Trophoblast cell (in vitro differentiated cells and primary cell): ENCODE data around the gene VSTM4.

Experiments used
- DNase-seq, 2 donors: peaks; one replicate each; pipeline ENCODE4 v3.0.0-alpha.2; 2016
- H2AFZ ChIP-seq: 2 replicates; pipeline ENCODE4 v1.6.1; 2013; ENCODE audit warnings: low read length, moderate library complexity, mild to moderate bottlenecking; ENCODE audit not compliant: insufficient read depth, poor library complexity
- H2AK5ac ChIP-seq: 2 replicates; pipeline ENCODE4 v1.6.1; 2013; ENCODE audit warnings: mild to moderate bottlenecking, low read length
- H2BK120ac ChIP-seq: 2 replicates; pipeline ENCODE4 v1.6.1; 2013; ENCODE audit warnings: low read length, mild to moderate bottlenecking, moderate library complexity; ENCODE audit not compliant: insufficient read depth, poor library complexity
- H2BK12ac ChIP-seq: 2 replicates; pipeline ENCODE4 v1.6.1; 2013; ENCODE audit warnings: mild to moderate bottlenecking, low read length, moderate library complexity
- H2BK5ac ChIP-seq: 2 replicates; pipeline ENCODE4 v1.6.1; 2013; ENCODE audit warnings: low read length, low read depth, moderate library complexity, mild to moderate bottlenecking; ENCODE audit not compliant: poor library complexity
- H3K14ac ChIP-seq: 2 replicates; pipeline ENCODE4 v1.6.1; 2013; ENCODE audit warnings: mild to moderate bottlenecking, low read length
- H3K18ac ChIP-seq: 2 replicates; pipeline ENCODE4 v1.6.1; 2013; ENCODE audit warnings: mild to moderate bottlenecking, low read length
- H3K23ac ChIP-seq: 2 replicates; pipeline ENCODE4 v1.6.1; 2013; ENCODE audit warnings: low read length
- H3K27ac ChIP-seq: 2 replicates; pipeline ENCODE4 v1.5.1; 2013; ENCODE audit warnings: low read depth, mild to moderate bottlenecking, inconsistent platforms, low read length, moderate library complexity
- H3K27me3 ChIP-seq: 2 replicates; pipeline ENCODE4 v1.6.1; 2013; ENCODE audit warnings: inconsistent platforms, mild to moderate bottlenecking, low read length, moderate library complexity; ENCODE audit not compliant: insufficient read depth
- H3K36me3 ChIP-seq, 2 experiments: 1 replicate in 1 of 2; 2 replicates in 1 of 2; pipeline ENCODE4 v1.6.1; 2013; ENCODE audit warnings: low read length in 2 of 2, mild to moderate bottlenecking in 2 of 2, moderate library complexity in 1 of 2; ENCODE audit not compliant: insufficient read depth in 2 of 2, control insufficient read depth in 1 of 2
- H3K4ac ChIP-seq: 2 replicates; pipeline ENCODE4 v1.6.1; 2013; ENCODE audit warnings: low read depth, mild to moderate bottlenecking, low read length, moderate library complexity
- H3K4me1 ChIP-seq, 2 experiments: 1 replicate in 1 of 2; 2 replicates in 1 of 2; pipeline ENCODE4 v1.6.1; 2013; ENCODE audit warnings: low read length in 2 of 2, mild to moderate bottlenecking in 2 of 2, moderate library complexity in 1 of 2; ENCODE audit not compliant: insufficient read depth in 2 of 2, control insufficient read depth in 1 of 2
- H3K4me2 ChIP-seq: 2 replicates; pipeline ENCODE4 v1.6.1; 2013; ENCODE audit warnings: inconsistent platforms, mild to moderate bottlenecking, low read length, moderate library complexity
- H3K4me3 ChIP-seq: 2 replicates; pipeline ENCODE4 v1.5.1; 2013; ENCODE audit warnings: mild to moderate bottlenecking, low read depth, low read length, inconsistent platforms
- H3K79me1 ChIP-seq: one replicate; pipeline ENCODE4 v1.6.1; 2013; ENCODE audit warnings: low read length
- H3K79me2 ChIP-seq: 2 replicates; pipeline ENCODE4 v1.6.1; 2013; ENCODE audit warnings: low read length, mild to moderate bottlenecking; ENCODE audit not compliant: control insufficient read depth, insufficient read depth, poor library complexity
- H3K9ac ChIP-seq: 2 replicates; pipeline ENCODE4 v1.6.1; 2013; ENCODE audit warnings: mild to moderate bottlenecking, low read length
- H3K9me3 ChIP-seq: 2 replicates; pipeline ENCODE4 v1.6.1; 2013; ENCODE audit warnings: low read depth, mild to moderate bottlenecking, control low read depth, inconsistent platforms, low read length; ENCODE audit not compliant: insufficient read depth
- H4K12ac ChIP-seq: 2 replicates; pipeline ENCODE4 v1.6.1; 2013; ENCODE audit warnings: low read depth, mild to moderate bottlenecking, low read length, moderate library complexity
- H4K8ac ChIP-seq: 2 replicates; pipeline ENCODE4 v1.6.1; 2013; ENCODE audit warnings: low read depth, mild to moderate bottlenecking, low read length, moderate library complexity
- H4K91ac ChIP-seq: one replicate; pipeline ENCODE4 v1.6.1; 2013; ENCODE audit warnings: low read depth, mild to moderate bottlenecking, low read length, moderate library complexity
- WGBS: extraction: QIAGEN DNeasy Blood & Tissue Kit; methylation state at CpG from one replicate; pipeline ENCODE4 v1.1.7; 2013; ENCODE audit warnings: missing lambda C conversion rate; ENCODE audit not compliant: insufficient read length, insufficient coverage; ENCODE audit errors: extremely low coverage; 5-methylcytosine and 5-hydroxymethylcytosine counted together

The VSTM4 gene

GRCh38 chr10:49109669-49110340 is 5.5 kb downstream of the VSTM4 start:
- Histone ChIP-seq H3K23ac (no peak overlapping the region), H4K12ac (no peak overlapping the region), H3K18ac (no peak overlapping the region), H3K14ac (no peak overlapping the region), H3K27me3 (peaks cover 2% of the 10 kb centered on the region), H2AFZ (no peak overlapping the region), H3K4me3 (no peak overlapping the region), H3K4me2 (no peak overlapping the region), H3K36me3 (no peaks in the 10 kb centered on the region), H2AK5ac (no peak overlapping the region), H4K91ac (no peak overlapping the region), H3K4ac (no peak overlapping the region), H3K27ac (no peak overlapping the region), H3K79me1 (no peaks in the 10 kb centered on the region), H3K9me3 (peaks cover 2% of the 10 kb centered on the region), H2BK120ac (no peak overlapping the region), H3K4me1 (peaks cover 0 to 2% of the 10 kb centered on the region in 2 experiments), H2BK5ac (no peak overlapping the region), H4K8ac (no peak overlapping the region), H2BK12ac (no peak overlapping the region), H3K79me2 (no peaks in the 10 kb centered on the region), H3K9ac (no peak overlapping the region)
- DNase-seq, result no peak
- no CpG with 5 or more reads among the region's 9 CpGs for WGBS

- Histone ChIP-seq H3K27ac (no peak overlapping the region), H3K4me3 (no peak overlapping the region), H3K4ac (no peak overlapping the region), H3K79me2 (no peaks in the 10 kb centered on the region), H4K12ac (no peak overlapping the region), H4K91ac (no peak overlapping the region), H3K36me3 (no peaks in the 10 kb centered on the region), H3K27me3 (no peaks in the 10 kb centered on the region), H3K4me2 (no peak overlapping the region), H2BK120ac (no peak overlapping the region), H2AFZ (no peak overlapping the region), H3K18ac (no peak overlapping the region), H2BK5ac (no peak overlapping the region), H4K8ac (no peak overlapping the region), H3K9ac (no peak overlapping the region), H3K4me1 (no peaks in the 10 kb centered on the region), H3K14ac (no peak overlapping the region), H2AK5ac (no peak overlapping the region), H3K9me3 (peaks cover 2% of the 10 kb centered on the region), H2BK12ac (no peak overlapping the region), H3K79me1 (no peaks in the 10 kb centered on the region), H3K23ac (no peak overlapping the region)
- WGBS, result no CpG with 5 or more reads among the region's 7 CpGs
- DNase-seq, result no peak
Observed at GRCh38 chr10:49108656-49109055, 6.7 kb downstream of the VSTM4 start.

GRCh38 chr10:49107887-49108267 is 7.4 kb downstream of the VSTM4 start:
- H3K4me1 ChIP-seq, result no peaks in the 10 kb centered on the region
- no CpG with 5 or more reads among the region's 8 CpGs for WGBS

GRCh38 chr10:49107111-49107886 is 8.0 kb downstream of the VSTM4 start:
- Histone ChIP-seq H3K9ac (no peak overlapping the region), H4K12ac (no peak overlapping the region), H3K4me3 (no peak overlapping the region), H3K4me2 (no peak overlapping the region), H2AFZ (no peak overlapping the region), H2AK5ac (no peak overlapping the region), H3K18ac (no peak overlapping the region), H3K14ac (no peak overlapping the region), H3K23ac (no peak overlapping the region), H2BK120ac (no peak overlapping the region), H3K27ac (no peak overlapping the region), H3K4me1 (no peaks in the 10 kb centered on the region), H4K91ac (no peak overlapping the region), H3K79me2 (no peaks in the 10 kb centered on the region), H3K9me3 (peaks cover 2% of the 10 kb centered on the region), H2BK12ac (no peak overlapping the region), H3K79me1 (no peaks in the 10 kb centered on the region), H3K4ac (no peak overlapping the region), H4K8ac (no peak overlapping the region), H3K36me3 (no peaks in the 10 kb centered on the region), H2BK5ac (no peak overlapping the region), H3K27me3 (no peaks in the 10 kb centered on the region)
- DNase-seq, result no peak
- no CpG with 5 or more reads among the region's 17 CpGs for WGBS

More at GRCh38 chr10:49107887-49108267, 7.4 kb downstream of the VSTM4 start:
- Histone ChIP-seq H3K27me3 (no peaks in the 10 kb centered on the region), H3K9ac (no peak overlapping the region), H4K12ac (no peak overlapping the region), H4K8ac (no peak overlapping the region), H2AK5ac (no peak overlapping the region), H3K23ac (no peak overlapping the region), H3K4me2 (no peak overlapping the region), H3K9me3 (peaks cover 2% of the 10 kb centered on the region), H3K18ac (no peak overlapping the region), H3K4me3 (no peak overlapping the region), H3K79me2 (no peaks in the 10 kb centered on the region), H2BK12ac (no peak overlapping the region), H3K79me1 (no peaks in the 10 kb centered on the region), H4K91ac (no peak overlapping the region), H2BK5ac (no peak overlapping the region), H2BK120ac (no peak overlapping the region), H3K4ac (no peak overlapping the region), H2AFZ (no peak overlapping the region), H3K27ac (no peak overlapping the region), H3K36me3 (no peaks in the 10 kb centered on the region), H3K14ac (no peak overlapping the region)
- DNase-seq, result no peak
